Measurements from ENCODE around the gene ARHGAP15. TPM values are rescaled to one million over a fixed set of nuclear protein-coding genes. Genes with fewer than 3 reads are reported as not detected.
"Not testable (repeated sequence)": the region's sequence is repeated elsewhere in the genome, so short reads cannot be mapped to it uniquely, and the experiment has no call there.

The ARHGAP15 gene
- total RNA-seq, 2 donors from 2014 or later = 277 to 309 TPM

GRCh38 chr2:143530758-143531157 lies 401.5 kb downstream of the ARHGAP15 start:
- DNase-seq = no peak
- H3K4me3 Mint-ChIP-seq = no peak overlapping the region
- H3K36me3 Mint-ChIP-seq (ENCODE audit: low read depth) = peaks cover 12% of the 10 kb centered on the region
- no peaks in the 10 kb centered on the region for H3K9me3 ChIP-seq (ENCODE audit: control insufficient read depth, low read length, poor library complexity, severe bottlenecking)
- ATAC-seq = no peak
- no peaks in the 10 kb centered on the region for H3K27me3 Mint-ChIP-seq
- H3K27ac Mint-ChIP-seq = no peak overlapping the region
- H3K4me1 Mint-ChIP-seq = peaks cover 12% of the 10 kb centered on the region

GRCh38 chr2:143532061-143532460 lies 402.8 kb downstream of the ARHGAP15 start:
- Mint-ChIP-seq H3K4me1 (peaks cover 11% of the 10 kb centered on the region), H3K27ac (no peak overlapping the region), H3K36me3 (ENCODE audit: low read depth) (peaks cover 14% of the 10 kb centered on the region), H3K27me3 (no peaks in the 10 kb centered on the region), H3K4me3 (no peak overlapping the region)
- ATAC-seq (no peak), DNase-seq (no peak)
- no peaks in the 10 kb centered on the region for H3K9me3 ChIP-seq (ENCODE audit: control insufficient read depth, low read length, poor library complexity, severe bottlenecking)

- Mint-ChIP-seq H3K27ac (peak overlapping the region; percentile 51), H3K4me1 (peaks cover 14% of the 10 kb centered on the region), H3K36me3 (ENCODE audit: low read depth) (peaks cover 14% of the 10 kb centered on the region), H3K4me3 (no peak overlapping the region), H3K27me3 (no peaks in the 10 kb centered on the region)
- no peaks in the 10 kb centered on the region for H3K9me3 ChIP-seq (ENCODE audit: control insufficient read depth, low read length, poor library complexity, severe bottlenecking)
- ATAC-seq (no peak), DNase-seq (no peak)
Measured at GRCh38 chr2:143533846-143534245, 404.6 kb downstream of the ARHGAP15 start.

- Mint-ChIP-seq H3K4me1 (peaks cover 7% of the 10 kb centered on the region), H3K36me3 (ENCODE audit: low read depth) (peaks cover 13% of the 10 kb centered on the region), H3K27ac (no peak overlapping the region), H3K4me3 (no peak overlapping the region), H3K27me3 (no peaks in the 10 kb centered on the region)
- DNase-seq (no peak), ATAC-seq (no peak)
- H3K9me3 ChIP-seq (ENCODE audit: control insufficient read depth, low read length, poor library complexity, severe bottlenecking) = no peaks in the 10 kb centered on the region
Measured at GRCh38 chr2:143535802-143536201, 406.6 kb downstream of the ARHGAP15 start.

- H3K27ac Mint-ChIP-seq; ATAC-seq; H3K27me3 Mint-ChIP-seq; H3K9me3 ChIP-seq (ENCODE audit: control insufficient read depth, low read length, poor library complexity, severe bottlenecking); H3K36me3 Mint-ChIP-seq (ENCODE audit: low read depth); DNase-seq: not testable (repeated sequence)
- Mint-ChIP-seq H3K4me3 (peak overlapping the region; percentile 15), H3K4me1 (peaks cover 32% of the 10 kb centered on the region)
Measured at GRCh38 chr2:143541899-143542298, 412.7 kb downstream of the ARHGAP15 start.

- peak overlapping the region; percentile 70 for H3K27ac Mint-ChIP-seq
- H3K4me1 Mint-ChIP-seq = peaks cover 29% of the 10 kb centered on the region
- DNase-seq (no peak), ATAC-seq (peak; percentile 78)
- no peaks in the 10 kb centered on the region for H3K27me3 Mint-ChIP-seq
- no peaks in the 10 kb centered on the region for H3K36me3 Mint-ChIP-seq (ENCODE audit: low read depth)
- H3K9me3 ChIP-seq (ENCODE audit: control insufficient read depth, low read length, poor library complexity, severe bottlenecking) = no peaks in the 10 kb centered on the region
- no peak overlapping the region for H3K4me3 Mint-ChIP-seq
Measured at GRCh38 chr2:143545059-143545948, 416.1 kb downstream of the ARHGAP15 start.

- DNase-seq = no peak
- no peak for ATAC-seq
- H3K27me3 Mint-ChIP-seq = no peaks in the 10 kb centered on the region
- H3K36me3 Mint-ChIP-seq (ENCODE audit: low read depth) = no peaks in the 10 kb centered on the region
- H3K9me3 ChIP-seq (ENCODE audit: control insufficient read depth, low read length, poor library complexity, severe bottlenecking) = no peaks in the 10 kb centered on the region
- peaks cover 28% of the 10 kb centered on the region for H3K4me1 Mint-ChIP-seq
- no peak overlapping the region for H3K4me3 Mint-ChIP-seq
- peak overlapping the region; percentile 45 for H3K27ac Mint-ChIP-seq
Measured at GRCh38 chr2:143545949-143546255, 416.7 kb downstream of the ARHGAP15 start.

GRCh38 chr2:143548032-143548431 lies 418.8 kb downstream of the ARHGAP15 start:
- H3K27me3 Mint-ChIP-seq = no peaks in the 10 kb centered on the region
- H3K9me3 ChIP-seq (ENCODE audit: control insufficient read depth, low read length, poor library complexity, severe bottlenecking) = no peaks in the 10 kb centered on the region
- DNase-seq (no peak), ATAC-seq (no peak)
- no peak overlapping the region for H3K4me3 Mint-ChIP-seq
- peak overlapping the region; percentile 53 for H3K27ac Mint-ChIP-seq
- peaks cover 19% of the 10 kb centered on the region for H3K4me1 Mint-ChIP-seq
- no peaks in the 10 kb centered on the region for H3K36me3 Mint-ChIP-seq (ENCODE audit: low read depth)

GRCh38 chr2:143550500-143550899 lies 421.3 kb downstream of the ARHGAP15 start:
- Mint-ChIP-seq H3K27ac (peak overlapping the region; percentile 53), H3K36me3 (ENCODE audit: low read depth) (no peaks in the 10 kb centered on the region), H3K4me3 (no peak overlapping the region), H3K27me3 (no peaks in the 10 kb centered on the region), H3K4me1 (peaks cover 7% of the 10 kb centered on the region)
- DNase-seq (no peak), ATAC-seq (no peak)
- no peaks in the 10 kb centered on the region for H3K9me3 ChIP-seq (ENCODE audit: control insufficient read depth, low read length, poor library complexity, severe bottlenecking)

- DNase-seq (no peak), ATAC-seq (no peak)
- H3K9me3 ChIP-seq (ENCODE audit: control insufficient read depth, low read length, poor library complexity, severe bottlenecking) = no peaks in the 10 kb centered on the region
- H3K36me3 Mint-ChIP-seq (ENCODE audit: low read depth) = peaks cover 9% of the 10 kb centered on the region
- H3K4me1 Mint-ChIP-seq = peaks cover 3% of the 10 kb centered on the region
- no peak overlapping the region for H3K4me3 Mint-ChIP-seq
- no peaks in the 10 kb centered on the region for H3K27me3 Mint-ChIP-seq
- H3K27ac Mint-ChIP-seq = no peak overlapping the region
Measured at GRCh38 chr2:143551971-143552650, 422.9 kb downstream of the ARHGAP15 start.

- Mint-ChIP-seq H3K4me3 (no peak overlapping the region), H3K27ac (peak overlapping the region; percentile 70), H3K27me3 (no peaks in the 10 kb centered on the region), H3K36me3 (ENCODE audit: low read depth) (peaks cover 15% of the 10 kb centered on the region), H3K4me1 (peaks cover 6% of the 10 kb centered on the region)
- ATAC-seq (no peak), DNase-seq (no peak)
- H3K9me3 ChIP-seq (ENCODE audit: control insufficient read depth, low read length, poor library complexity, severe bottlenecking) = no peaks in the 10 kb centered on the region
Measured at GRCh38 chr2:143553261-143553660, 424.0 kb downstream of the ARHGAP15 start.

GRCh38 chr2:143558665-143559064 lies 429.4 kb downstream of the ARHGAP15 start:
- H3K4me1 Mint-ChIP-seq = peaks cover 8% of the 10 kb centered on the region
- ATAC-seq = no peak

GRCh38 chr2:143559147-143559546 lies 429.9 kb downstream of the ARHGAP15 start:
- Mint-ChIP-seq H3K36me3 (ENCODE audit: low read depth) (peaks cover 16% of the 10 kb centered on the region), H3K27ac (no peak overlapping the region)

More at GRCh38 chr2:143558665-143559064, 429.4 kb downstream of the ARHGAP15 start:
- H3K27me3 Mint-ChIP-seq = no peaks in the 10 kb centered on the region
- peaks cover 16% of the 10 kb centered on the region for H3K36me3 Mint-ChIP-seq (ENCODE audit: low read depth)
- no peaks in the 10 kb centered on the region for H3K9me3 ChIP-seq (ENCODE audit: control insufficient read depth, low read length, poor library complexity, severe bottlenecking)
- no peak for DNase-seq
- H3K4me3 Mint-ChIP-seq = no peak overlapping the region
- H3K27ac Mint-ChIP-seq = peak overlapping the region; percentile 14

More at GRCh38 chr2:143559147-143559546, 429.9 kb downstream of the ARHGAP15 start:
- no peaks in the 10 kb centered on the region for H3K9me3 ChIP-seq (ENCODE audit: control insufficient read depth, low read length, poor library complexity, severe bottlenecking)
- ATAC-seq = no peak
- Mint-ChIP-seq H3K4me3 (no peak overlapping the region), H3K4me1 (peaks cover 12% of the 10 kb centered on the region), H3K27me3 (no peaks in the 10 kb centered on the region)
- no peak for DNase-seq

Measured in T-helper 17 cell (primary cell).